A549 (cell line): ENCODE measurements around the gene PLEKHA5. TPM values are rescaled to one million over a fixed set of nuclear protein-coding genes. Genes with fewer than 3 reads are reported as not detected.
A peak's percentile ranks its signal among the peaks of the same experiment; 100 is the strongest.

Experiments
- ATAC-seq, 2 experiments: fragments of 200-7000 bp in 1 of 2; fragments of >200 bp in 1 of 2; cut with Nextera tagmentation in 1 of 2; cut with Tn5 transposase in 1 of 2; 3 replicates each; pipeline versions ENCODE4 v1.8.0 to v1.9.1; 2018 to 2020; ENCODE audit warnings: mild to moderate bottlenecking in 1 of 2, moderate library complexity in 1 of 2
- CTCF ChIA-PET: fragments of 300-600 bp; sonication (Branson Sonifier 250); formaldehyde crosslinking; extraction: SDS; loops from one replicate; lab custom pipeline; 2021; ENCODE audit warnings: antibody characterized with exemption, inconsistent platforms; lab: Yijun Ruan, JAX
- POLR2A ChIA-PET: fragments of 350-600 bp; formaldehyde crosslinking; extraction: SDS; loops from one replicate; lab custom pipeline; 2021; ENCODE audit warnings: antibody characterized with exemption, inconsistent platforms; lab: Yijun Ruan, JAX
- DNase-seq, 2 experiments: peaks; one replicate each; pipeline versions ENCODE4 v3.0.0 to v3.0.0-alpha.2; 2011 to 2016; ENCODE audit warnings: low read depth in 1 of 2, low spot score in 1 of 2
- FAIRE-seq: peaks from 2 replicates; lab custom pipeline; 2011; peaks lifted over from hg19 to GRCh38; lab: Jason Lieb, UNC
- H3K27ac ChIP-seq, 2 experiments: fragments of >200 bp; sonication (Bioruptor Twin); formaldehyde crosslinking; 3 replicates each; pipeline ENCODE4 v1.5.1; 2016 to 2017
- H3K4me1 ChIP-seq: fragments of >200 bp; sonication (Bioruptor Twin); formaldehyde crosslinking; 3 replicates; pipeline ENCODE4 v1.6.1; 2016
- H3K4me2 ChIP-seq: fragments of >200 bp; sonication (Bioruptor Twin); formaldehyde crosslinking; 3 replicates; pipeline ENCODE4 v1.6.1; 2016
- H3K4me3 ChIP-seq: fragments of >200 bp; sonication (Bioruptor Twin); formaldehyde crosslinking; 3 replicates; pipeline ENCODE4 v1.5.1; 2016
- H3K9me3 ChIP-seq: fragments of >200 bp; sonication (Bioruptor Twin); formaldehyde crosslinking; 3 replicates; pipeline ENCODE4 v1.6.1; 2016
- CBX2 ChIP-seq: fragments of 200-600 bp; sonication (generic); IDR thresholded peaks from 2 replicates; pipeline ENCODE4 v1.6.1; 2016; ENCODE audit warnings: low read depth, mild to moderate bottlenecking, borderline replicate concordance
- EP300 ChIP-seq, 2 experiments: fragments of >200 bp; sonication (Bioruptor Twin); formaldehyde crosslinking; IDR thresholded peaks; 2 replicates in 1 of 2; 3 replicates in 1 of 2; pipeline ENCODE4 v1.6.1; 2016 to 2017
- ESRRA ChIP-seq: fragments of 150-350 bp; IDR thresholded peaks from 2 replicates; pipeline ENCODE4 v1.6.1; 2014; ENCODE audit warnings: mild to moderate bottlenecking, low read length, borderline replicate concordance
- HDAC2 ChIP-seq: fragments of 200-600 bp; sonication (generic); IDR thresholded peaks from 2 replicates; pipeline ENCODE4 v1.6.1; 2016
- HES2 ChIP-seq: fragments of >200 bp; sonication (Bioruptor Twin); formaldehyde crosslinking; IDR thresholded peaks from 2 replicates; pipeline ENCODE4 v1.6.1; 2016
- HMGXB4 ChIP-seq: fragments of 250-450 bp; sonication (Bioruptor Pico); IDR thresholded peaks from 2 replicates; pipeline ENCODE4 v1.5.0; 2021; ENCODE audit warnings: mild to moderate bottlenecking, moderate library complexity, borderline replicate concordance
- JUN ChIP-seq, 2 experiments: fragments of >200 bp; sonication (Bioruptor Twin); formaldehyde crosslinking; IDR thresholded peaks; 2 replicates in 1 of 2; 3 replicates in 1 of 2; pipeline ENCODE4 v1.6.1; 2016 to 2017
- JUNB ChIP-seq: fragments of >200 bp; sonication (Bioruptor Twin); formaldehyde crosslinking; IDR thresholded peaks from 2 replicates; pipeline ENCODE4 v1.6.1; 2016
- KDM1A ChIP-seq: fragments of 200-600 bp; sonication (generic); IDR thresholded peaks from 2 replicates; pipeline ENCODE4 v1.6.1; 2016; ENCODE audit warnings: low read depth, mild to moderate bottlenecking
- KDM5A ChIP-seq: fragments of 200-600 bp; sonication (generic); IDR thresholded peaks from 2 replicates; pipeline ENCODE4 v1.6.1; 2016; ENCODE audit warnings: antibody characterized with exemption, mild to moderate bottlenecking
- MAFK ChIP-seq: fragments of 450-650 bp; IDR thresholded peaks from 2 replicates; pipeline ENCODE4 v1.6.1; 2014; ENCODE audit not compliant: partially characterized antibody
- MAX ChIP-seq: IDR thresholded peaks from 2 replicates; pipeline ENCODE4 v1.6.1; 2012
- MAZ ChIP-seq: fragments of 150-350 bp; IDR thresholded peaks from 2 replicates; pipeline ENCODE4 v1.6.1; 2014; ENCODE audit warnings: antibody characterized with exemption, low read depth, low read length, borderline replicate concordance
- MYC ChIP-seq: IDR thresholded peaks from 2 replicates; pipeline ENCODE4 v1.6.1; 2012; ENCODE audit warnings: mild to moderate bottlenecking, inconsistent platforms, low read length, improper control_type of control experiment, borderline replicate concordance
- NFE2L2 ChIP-seq: fragments of 150-350 bp; conservative IDR thresholded peaks from 2 replicates; pipeline ENCODE4 v1.6.1; 2014; ENCODE audit warnings: low read length
- PHF8 ChIP-seq: fragments of 200-600 bp; sonication (generic); IDR thresholded peaks from 2 replicates; pipeline ENCODE4 v1.6.1; 2016; ENCODE audit warnings: low read depth, mild to moderate bottlenecking, antibody characterized with exemption, moderate library complexity, borderline replicate concordance
- USF2 ChIP-seq: fragments of 450-650 bp; IDR thresholded peaks from 2 replicates; pipeline ENCODE4 v1.6.1; 2014; ENCODE audit warnings: antibody characterized with exemption
- ZC3H11A ChIP-seq: fragments of 450-650 bp; IDR thresholded peaks from 2 replicates; pipeline ENCODE4 v1.6.1; 2014; ENCODE audit warnings: antibody characterized with exemption, mild to moderate bottlenecking
- WGBS: methylation state at CpG from one replicate; pipeline ENCODE4 v1.1.6; 2017; ENCODE audit errors: missing lambda C conversion rate; 5-methylcytosine and 5-hydroxymethylcytosine counted together
- polyA plus RNA-seq, 4 experiments: library from polyadenylated mRNA; depleted of rRNA in 3 of 4; stranded (reverse); fragments of >200 nt; fragmentation: RNase III in 1 of 4; extraction: RNeasy Plus Mini Kit Qiagen cat#74134 plus additional on column Dnase treatment in 1 of 4; gene quantifications; 2 replicates in 3 of 4; 3 replicates in 1 of 4; pipeline ENCODE4 v1.2.3, GENCODE V29; 2011 to 2017

The PLEKHA5 gene
- polyA plus RNA-seq, 2 of the 4 experiments (the other 2 are of a cell fraction) = 7.6 to 13.2 TPM

GRCh38 chr12:19234981-19235871 is 105.7 kb downstream of the PLEKHA5 start:
- WGBS = 79% methylated on average over 2 of the region's 2 CpGs
- Histone ChIP-seq H3K4me2 (no peak overlapping the region), H3K4me1 (peaks cover 8% of the 10 kb centered on the region), H3K27ac (no peak overlapping the region), H3K4me3 (no peak overlapping the region), H3K9me3 (no peaks in the 10 kb centered on the region)
- ATAC-seq (no peak), DNase-seq (no peak), FAIRE-seq (peak; percentile 56)
- POLR2A ChIA-PET = no interaction called here
- CTCF ChIA-PET = interaction anchor here (1.2 kb wide), 1 partner anchor 12 kb away, joined by 3 read pairs; no protein-coding TSS in a partner anchor
- TF ChIP-seq MAX = no peak
- no peak for TF ChIP-seq ESRRA
- no peak for TF ChIP-seq ZC3H11A
- TF ChIP-seq KDM5A = no peak

- no peak overlapping the region for H3K4me3 ChIP-seq
- H3K4me1 ChIP-seq = peaks cover 8% of the 10 kb centered on the region
- ATAC-seq = no peak
- ChIA-PET CTCF (no interaction called here), POLR2A (no interaction called here)
- TF ChIP-seq HDAC2 (no peak), HES2 (no peak), EP300 (IDR thresholded peaks at IDR 0.05) (no peak)
- TF ChIP-seq, all 56 proteins: peak for 0
- 71% methylated on average over 3 of the region's 3 CpGs for WGBS
- DNase-seq (no peak), FAIRE-seq (no peak)
- H3K4me2 ChIP-seq = no peak overlapping the region
- H3K27ac ChIP-seq = no peak overlapping the region
- no peaks in the 10 kb centered on the region for H3K9me3 ChIP-seq
Observed at GRCh38 chr12:19236656-19237055, 107.1 kb downstream of the PLEKHA5 start.

GRCh38 chr12:19238540-19238939 is 109.0 kb downstream of the PLEKHA5 start:
- no peak overlapping the region for H3K27ac ChIP-seq
- no peaks in the 10 kb centered on the region for H3K9me3 ChIP-seq
- H3K4me2 ChIP-seq = no peak overlapping the region
- H3K4me3 ChIP-seq = no peak overlapping the region
- FAIRE-seq (no peak), ATAC-seq (no peak), DNase-seq (no peak)
- ChIA-PET CTCF (no interaction called here), POLR2A (no interaction called here)
- TF ChIP-seq MAZ (no peak), MAX (no peak), CBX2 (no peak), NFE2L2 (no peak), MYC (no peak), KDM1A (no peak), PHF8 (no peak), HMGXB4 (CRISPR knock-in tag) (no peak), JUN (IDR thresholded peaks at IDR 0.05) (no peak), MAFK (no peak), EP300 (IDR thresholded peaks at IDR 0.05) (no peak), HES2 (no peak), JUNB (no peak), USF2 (no peak)
- peaks cover 8% of the 10 kb centered on the region for H3K4me1 ChIP-seq
- WGBS = 83% methylated on average over 3 of the region's 3 CpGs
